H1 (cell line): ENCODE data around the gene PRTG. TPM values are rescaled to one million over a fixed set of nuclear protein-coding genes. Genes with fewer than 3 reads are reported as not detected.

Experiments
- BCL11A ChIP-seq, 2 experiments: IDR thresholded peaks; one replicate each; pipeline ENCODE4 v1.6.1; 2011; ENCODE audit warnings: low read depth in 2 of 2, low read length in 2 of 2, mild to moderate bottlenecking in 2 of 2
- BRCA1 ChIP-seq: IDR thresholded peaks from 2 replicates; pipeline ENCODE4 v1.6.1; 2012; ENCODE audit warnings: low read depth, low read length, improper control_type of control experiment
- EGR1 ChIP-seq: IDR thresholded peaks from 2 replicates; pipeline ENCODE4 v1.6.1; 2011; ENCODE audit warnings: low read depth, low read length, borderline replicate concordance
- GTF2F1 ChIP-seq: IDR thresholded peaks from 2 replicates; pipeline ENCODE4 v1.6.1; 2012; ENCODE audit warnings: low read depth, low read length, improper control_type of control experiment, borderline replicate concordance
- HDAC6 ChIP-seq: IDR thresholded peaks from one replicate; pipeline ENCODE4 v1.7.1; 2012; ENCODE audit warnings: low read depth, mild to moderate bottlenecking, inconsistent platforms, low read length, moderate library complexity
- NANOG ChIP-seq: IDR thresholded peaks from 2 replicates; pipeline ENCODE4 v1.6.1; 2011; ENCODE audit warnings: low read length, low read depth, mild to moderate bottlenecking, inconsistent platforms; ENCODE audit not compliant: insufficient read depth, poor library complexity, severe bottlenecking
- SAP30 ChIP-seq: fragments of 300-600 bp; sonication (generic); IDR thresholded peaks from 2 replicates; pipeline ENCODE4 v1.7.1; 2012; ENCODE audit warnings: low read length, moderate library complexity, mild to moderate bottlenecking, inconsistent platforms; ENCODE audit not compliant: insufficient read depth, insufficient replicate concordance
- SIRT6 ChIP-seq: IDR thresholded peaks from one replicate; pipeline ENCODE4 v1.7.1; 2012; ENCODE audit warnings: low read length, inconsistent platforms
- TBP ChIP-seq: IDR thresholded peaks from 2 replicates; pipeline ENCODE4 v1.6.1; 2011; ENCODE audit warnings: low read depth, low read length, improper control_type of control experiment
- polyA plus RNA-seq, 7 experiments: library from polyadenylated mRNA; depleted of rRNA in 3 of 7; stranded (reverse) in 5 of 7; unstranded in 2 of 7; fragments of >200 nt in 5 of 7; fragments of 200-250 nt in 2 of 7; gene quantifications; 1 replicate in 5 of 7; 2 replicates in 1 of 7; 4 replicates in 1 of 7; pipeline versions ENCODE4 v1.2.1 to v1.2.3, GENCODE V29; 2011 to 2013; ENCODE audit warnings: missing spikeins in 2 of 7, mixed read lengths in 2 of 7
- total RNA-seq: library from RNA; stranded (reverse); fragmentation: NEBNext Ultra II Directional; extraction: Animal tissue kit (Norgen Biotek cat#: 25700); gene quantifications from 2 replicates; pipeline ENCODE4 v1.2.1, GENCODE V29; 2021

PRTG gene
- total and polyA plus RNA-seq, 2 of the 8 experiments (the other 6 are each of a cell fraction or from before 2014, with no cell fraction given): 3.1 to 3.2 TPM

- TF ChIP-seq TBP (no peak), NANOG (no peak), GTF2F1 (no peak), BRCA1 (no peak), SAP30 (no peak), HDAC6 (no peak), SIRT6 (no peak), BCL11A (IDR thresholded peaks at IDR 0.05; ENCODE audit: low read depth in 2 of 2, low read length in 2 of 2) (no peak), EGR1 (no peak)
These were observed 39.1 kb downstream of the PRTG start (continued) for GRCh38 chr15:55703873-55704301.
